Activated naive CD4-positive, alpha-beta T cell treated with anti-CD3 and anti-CD28 coated beads, Interleukin-2, amount 50 U/mL, for 24 hours (primary cell): ENCODE data around the gene MRPS7.

Experiments used
- H3K27ac Mint-ChIP-seq: one replicate; pipeline ENCODE4 v1.8.0; 2021; ENCODE audit warnings: mild to moderate bottlenecking, mixed read lengths
- H3K27me3 Mint-ChIP-seq: one replicate; pipeline ENCODE4 v1.8.0; 2021; ENCODE audit warnings: mixed read lengths
- H3K36me3 Mint-ChIP-seq: one replicate; pipeline ENCODE4 v1.8.0; 2021; ENCODE audit warnings: mixed read lengths
- H3K4me1 Mint-ChIP-seq: one replicate; pipeline ENCODE4 v1.8.0; 2021; ENCODE audit warnings: mixed read lengths
- H3K4me3 Mint-ChIP-seq: one replicate; pipeline ENCODE4 v1.8.0; 2021; ENCODE audit warnings: mild to moderate bottlenecking, mixed read lengths
- H3K9me3 Mint-ChIP-seq: one replicate; pipeline ENCODE4 v1.8.0; 2021; ENCODE audit warnings: mixed read lengths

MRPS7 gene

DNA sequence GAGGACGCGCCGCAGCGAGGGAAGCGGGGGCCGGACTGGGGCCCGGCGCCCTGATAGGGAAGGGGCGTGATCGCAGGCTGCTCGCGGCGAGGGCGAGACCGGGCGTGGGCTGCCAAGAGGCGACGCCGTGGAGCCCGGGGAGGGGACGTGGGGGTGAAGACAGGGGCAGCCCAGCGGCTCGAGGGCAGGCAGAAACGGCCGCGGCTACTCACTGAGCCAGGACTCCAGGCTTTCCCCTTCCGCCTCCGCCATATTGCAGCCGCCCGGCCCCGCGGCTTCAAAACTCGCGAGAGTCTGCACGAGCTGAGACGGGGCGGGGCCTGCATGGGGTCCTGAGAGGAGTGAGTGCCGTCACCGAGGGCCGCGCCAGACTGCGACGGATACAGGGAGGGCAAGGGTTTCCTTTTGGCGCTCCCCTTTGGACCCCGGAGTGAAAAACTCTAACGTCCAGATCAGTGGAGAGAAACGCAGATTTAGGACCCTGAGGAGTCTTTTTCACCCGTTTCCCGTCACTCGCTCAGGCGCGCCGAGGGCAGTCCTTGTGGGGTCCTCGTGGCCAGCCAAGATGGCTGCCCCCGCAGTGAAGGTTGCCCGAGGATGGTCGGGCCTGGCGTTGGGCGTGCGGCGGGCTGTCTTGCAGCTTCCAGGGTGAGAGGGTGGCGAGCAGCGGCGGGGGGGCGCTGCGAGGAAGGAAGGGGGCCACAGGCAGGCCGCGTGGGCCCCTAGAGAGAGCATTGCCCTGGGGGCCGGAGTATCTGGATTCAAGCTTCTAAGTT lies at the start of gene MRPS7, which contains the start of gene GGA3:
Gene MRPS7, plus strand, starts transcription at position 544 of the 776 bp plus-strand sequence. Its CDS starts 22 bp downstream, at position 566.
Gene GGA3, minus strand, starts transcription at position 271 of the 776 bp plus-strand sequence. Its CDS starts 19 bp downstream, at position 252.
- Mint-ChIP-seq H3K4me3 (peak within 1 kb of the TSS; percentile 100), H3K9me3 (no peaks in the 10 kb centered on the region), H3K4me1 (peaks cover 47% of the 10 kb centered on the region), H3K27ac (peak within 1 kb of the TSS; percentile 100), H3K36me3 (peaks cover 9% of the 10 kb centered on the region), H3K27me3 (no peaks in the 10 kb centered on the region)

DNA sequence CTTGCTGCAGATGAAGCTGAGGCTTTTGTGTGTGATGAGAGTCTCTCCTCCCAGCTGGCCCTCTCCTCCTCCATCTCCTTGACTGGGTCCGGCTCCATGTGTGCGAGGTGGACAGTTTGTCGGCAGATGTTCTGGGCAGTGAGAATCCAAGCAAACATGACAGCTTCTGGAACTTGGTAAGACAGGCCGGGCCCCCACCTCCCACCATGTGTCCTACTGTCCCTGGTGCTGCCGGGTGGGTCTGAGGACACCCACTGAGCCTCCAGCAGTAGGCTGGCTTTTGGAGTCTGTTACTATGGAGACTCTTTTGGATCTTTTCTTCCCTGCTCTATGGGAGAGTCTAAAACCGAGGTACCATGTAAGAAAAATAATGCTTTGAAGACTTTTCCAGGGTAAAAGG lies 43.5 kb upstream of the MRPS7 start:
- Mint-ChIP-seq H3K9me3 (no peaks in the 10 kb centered on the region), H3K27me3 (no peaks in the 10 kb centered on the region), H3K27ac (no peak overlapping the region), H3K4me3 (no peak overlapping the region), H3K4me1 (no peaks in the 10 kb centered on the region), H3K36me3 (peaks cover 14% of the 10 kb centered on the region)

DNA sequence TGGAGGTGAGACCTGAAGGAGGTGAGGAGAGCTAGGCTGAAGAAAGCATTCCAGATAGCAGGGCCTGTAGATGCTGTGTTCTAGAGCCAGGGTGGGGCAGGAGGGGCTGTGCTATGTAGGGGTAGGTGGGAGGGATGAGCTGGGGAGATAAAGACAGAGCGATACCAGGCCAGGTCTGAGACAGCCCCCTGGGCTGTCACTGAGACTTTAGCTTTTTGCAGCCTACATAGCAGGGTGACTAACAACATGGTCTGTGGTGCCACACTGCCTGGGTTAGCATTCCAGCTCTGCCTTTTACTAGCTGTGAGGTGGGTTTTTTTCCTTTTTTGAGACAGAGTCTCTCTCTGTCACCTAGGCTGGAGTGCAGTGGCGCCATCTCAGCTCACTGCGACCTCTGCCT lies 41.9 kb upstream of the MRPS7 start:
- Mint-ChIP-seq H3K27me3 (no peaks in the 10 kb centered on the region), H3K4me3 (no peak overlapping the region), H3K36me3 (peaks cover 14% of the 10 kb centered on the region), H3K27ac (peak overlapping the region; percentile 51), H3K4me1 (no peaks in the 10 kb centered on the region), H3K9me3 (no peaks in the 10 kb centered on the region)

DNA sequence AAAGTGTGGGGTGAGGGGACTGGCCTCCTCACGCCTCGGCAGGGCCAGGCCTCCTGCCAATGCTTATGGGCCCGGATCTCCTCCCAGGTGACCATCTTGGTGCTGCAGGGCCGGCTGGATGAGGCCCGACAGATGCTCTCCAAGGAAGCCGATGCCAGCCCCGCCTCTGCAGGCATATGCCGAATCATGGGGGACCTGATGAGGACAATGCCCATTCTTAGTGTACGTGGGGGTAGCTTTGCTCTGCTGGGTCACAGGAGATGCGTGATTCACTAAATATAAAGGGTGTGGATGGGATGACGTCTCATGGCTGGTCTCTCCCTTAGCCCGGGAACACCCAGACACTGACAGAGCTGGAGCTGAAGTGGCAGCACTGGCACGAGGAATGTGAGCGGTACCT lies 36.7 kb upstream of the MRPS7 start:
- Mint-ChIP-seq H3K27ac (no peak overlapping the region), H3K9me3 (no peaks in the 10 kb centered on the region), H3K27me3 (no peaks in the 10 kb centered on the region), H3K4me3 (no peak overlapping the region), H3K4me1 (no peaks in the 10 kb centered on the region), H3K36me3 (peaks cover 9% of the 10 kb centered on the region)

DNA sequence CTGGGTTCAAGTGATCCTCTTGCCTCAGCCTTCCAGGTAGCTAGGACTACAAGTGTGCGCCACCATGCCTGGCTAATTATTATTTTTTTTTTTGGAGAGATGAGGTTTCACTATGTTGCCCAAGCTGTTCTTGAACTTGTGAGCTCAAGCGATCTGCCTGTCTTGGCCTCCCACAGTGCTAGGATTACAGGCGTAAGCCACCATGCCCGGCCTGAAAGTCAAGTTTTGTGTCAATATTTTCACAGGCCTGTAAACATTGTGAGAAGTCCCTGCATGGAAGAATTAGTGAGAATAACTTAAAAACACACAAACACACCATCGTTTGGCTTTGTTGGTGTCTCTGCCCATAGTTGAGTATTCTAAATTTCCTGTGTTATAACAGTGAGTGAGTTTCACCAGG lies 34.0 kb upstream of the MRPS7 start:
- Mint-ChIP-seq H3K27ac (no peak overlapping the region), H3K4me3 (no peak overlapping the region), H3K27me3 (no peaks in the 10 kb centered on the region), H3K36me3 (peaks cover 10% of the 10 kb centered on the region), H3K9me3 (no peaks in the 10 kb centered on the region), H3K4me1 (no peaks in the 10 kb centered on the region)

DNA sequence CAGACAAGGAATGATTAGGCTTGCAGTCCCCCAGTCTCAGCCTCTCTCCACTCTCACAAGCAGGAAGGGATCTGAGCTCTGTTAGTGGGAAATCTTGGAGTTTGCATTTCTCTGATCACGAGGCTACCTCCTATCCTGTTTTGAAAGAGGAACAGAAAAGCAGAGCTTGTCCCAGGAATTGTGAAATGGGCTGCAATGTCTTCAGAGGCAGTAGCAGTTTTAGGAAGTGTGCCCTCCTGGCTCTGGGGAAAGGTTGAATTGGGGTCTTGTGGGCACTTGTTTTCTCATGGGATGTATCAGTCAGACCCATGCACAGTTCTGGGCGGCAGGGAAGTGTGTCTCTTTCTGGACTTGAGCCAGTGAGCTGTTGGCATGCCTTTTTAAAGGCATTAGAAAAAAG lies 33.4 kb upstream of the MRPS7 start:
- H3K4me1 Mint-ChIP-seq: no peaks in the 10 kb centered on the region
- peaks cover 10% of the 10 kb centered on the region for H3K36me3 Mint-ChIP-seq
- no peak overlapping the region for H3K27ac Mint-ChIP-seq
- H3K9me3 Mint-ChIP-seq: no peaks in the 10 kb centered on the region
- H3K4me3 Mint-ChIP-seq: no peak overlapping the region
- H3K27me3 Mint-ChIP-seq: no peaks in the 10 kb centered on the region

DNA sequence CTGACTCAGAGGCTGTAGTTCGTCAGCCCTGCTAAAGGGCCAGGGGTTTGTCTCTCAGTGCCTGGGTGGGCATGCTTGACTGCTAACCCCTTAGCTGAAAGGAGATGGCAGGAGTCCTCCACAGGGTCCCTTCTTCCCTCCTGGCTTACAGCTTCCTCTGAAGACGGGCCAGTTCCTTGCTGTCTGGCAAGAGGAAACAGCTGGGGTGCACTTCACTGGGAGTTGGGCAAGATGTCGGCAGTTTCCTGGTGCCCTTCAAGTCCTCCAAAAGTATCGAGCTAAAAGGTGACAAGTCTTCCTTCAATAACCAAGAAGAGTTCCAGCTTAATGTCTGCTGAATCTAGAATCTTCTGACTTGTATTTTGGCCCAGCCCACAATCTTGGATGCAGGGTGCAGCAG lies 32.8 kb upstream of the MRPS7 start:
- peaks cover 10% of the 10 kb centered on the region for H3K36me3 Mint-ChIP-seq

DNA sequence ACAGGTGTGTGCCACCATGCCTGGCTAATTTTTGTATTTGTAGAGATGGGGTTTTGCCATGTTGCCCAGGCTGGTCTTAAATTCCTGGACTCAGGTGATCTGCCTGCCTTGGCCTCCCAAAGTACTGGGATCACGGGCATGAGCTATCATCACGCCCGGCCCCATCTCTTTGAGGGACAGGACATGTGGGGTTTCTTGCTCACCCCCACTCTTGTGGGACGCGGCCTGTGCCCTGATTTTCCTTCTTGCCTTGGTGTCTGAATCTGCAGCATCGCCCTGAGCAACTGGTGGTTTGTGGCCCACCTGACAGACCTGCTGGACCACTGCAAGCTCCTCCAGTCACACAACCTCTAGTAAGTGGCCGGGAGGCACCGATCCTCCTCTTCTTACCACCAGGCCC lies 30.6 kb upstream of the MRPS7 start:
- no peaks in the 10 kb centered on the region for H3K9me3 Mint-ChIP-seq
- peaks cover 6% of the 10 kb centered on the region for H3K36me3 Mint-ChIP-seq
- no peak overlapping the region for H3K4me3 Mint-ChIP-seq
- H3K27ac Mint-ChIP-seq: peak overlapping the region; percentile 23
- H3K27me3 Mint-ChIP-seq: no peaks in the 10 kb centered on the region
- H3K4me1 Mint-ChIP-seq: no peaks in the 10 kb centered on the region

More for the DNA sequence above, 32.8 kb upstream of the MRPS7 start:
- no peak overlapping the region for H3K27ac Mint-ChIP-seq
- no peak overlapping the region for H3K4me3 Mint-ChIP-seq
- H3K4me1 Mint-ChIP-seq: no peaks in the 10 kb centered on the region
- no peaks in the 10 kb centered on the region for H3K27me3 Mint-ChIP-seq
- H3K9me3 Mint-ChIP-seq: no peaks in the 10 kb centered on the region

DNA sequence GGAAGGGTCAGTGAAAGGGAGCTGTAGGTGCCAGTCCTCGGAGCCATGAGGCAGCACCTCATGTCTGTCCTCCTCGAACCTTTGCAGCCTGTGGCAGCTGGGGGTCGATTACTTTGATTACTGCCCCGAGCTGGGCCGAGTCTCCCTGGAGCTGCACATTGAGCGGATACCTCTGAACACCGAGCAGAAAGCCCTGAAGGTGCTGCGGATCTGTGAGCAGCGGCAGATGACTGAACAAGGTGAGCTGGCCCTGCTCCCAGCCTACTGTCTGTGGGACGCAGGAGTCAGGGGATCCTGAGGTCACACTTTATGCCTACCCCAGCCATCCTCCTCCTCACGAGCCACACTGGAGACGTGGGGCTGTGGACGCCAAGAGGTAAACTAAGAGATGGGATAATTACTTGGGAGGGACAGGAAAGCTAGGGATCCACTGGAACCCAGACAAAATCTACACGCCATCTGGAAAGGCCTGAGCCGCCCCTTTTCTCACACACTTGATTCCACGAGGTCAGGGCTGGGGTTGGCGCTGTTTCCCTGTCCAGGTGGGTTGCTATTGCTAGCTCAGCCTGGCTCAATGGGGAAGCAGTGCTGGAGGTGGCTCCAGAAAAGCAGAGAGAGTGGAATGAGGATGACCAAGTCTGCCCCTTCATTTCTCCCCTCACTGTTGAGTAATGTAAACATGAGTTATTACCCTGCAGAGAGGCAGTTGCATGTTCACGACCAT lies 29.8 kb upstream of the MRPS7 start:
- H3K4me3 Mint-ChIP-seq: no peak overlapping the region
- no peaks in the 10 kb centered on the region for H3K27me3 Mint-ChIP-seq
- no peaks in the 10 kb centered on the region for H3K4me1 Mint-ChIP-seq
- H3K27ac Mint-ChIP-seq: no peak overlapping the region
- peaks cover 6% of the 10 kb centered on the region for H3K36me3 Mint-ChIP-seq
- no peaks in the 10 kb centered on the region for H3K9me3 Mint-ChIP-seq

DNA sequence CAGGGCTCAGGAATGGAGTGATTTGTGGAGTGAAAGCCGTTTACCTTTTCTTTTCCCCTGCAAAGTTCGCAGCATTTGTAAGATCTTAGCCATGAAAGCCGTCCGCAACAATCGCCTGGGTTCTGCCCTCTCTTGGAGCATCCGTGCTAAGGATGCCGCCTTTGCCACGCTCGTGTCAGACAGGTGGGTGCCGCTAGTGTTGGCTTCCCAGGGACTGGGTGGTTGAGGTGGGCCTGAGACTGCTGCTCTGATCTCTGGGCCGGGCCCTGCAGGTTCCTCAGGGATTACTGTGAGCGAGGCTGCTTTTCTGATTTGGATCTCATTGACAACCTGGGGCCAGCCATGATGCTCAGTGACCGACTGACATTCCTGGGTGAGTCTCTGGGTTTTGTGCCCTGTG lies 28.9 kb upstream of the MRPS7 start:
- H3K27me3 Mint-ChIP-seq: no peaks in the 10 kb centered on the region
- peaks cover 6% of the 10 kb centered on the region for H3K36me3 Mint-ChIP-seq
- no peaks in the 10 kb centered on the region for H3K9me3 Mint-ChIP-seq
- H3K4me3 Mint-ChIP-seq: no peak overlapping the region
- H3K27ac Mint-ChIP-seq: no peak overlapping the region
- H3K4me1 Mint-ChIP-seq: no peaks in the 10 kb centered on the region

DNA sequence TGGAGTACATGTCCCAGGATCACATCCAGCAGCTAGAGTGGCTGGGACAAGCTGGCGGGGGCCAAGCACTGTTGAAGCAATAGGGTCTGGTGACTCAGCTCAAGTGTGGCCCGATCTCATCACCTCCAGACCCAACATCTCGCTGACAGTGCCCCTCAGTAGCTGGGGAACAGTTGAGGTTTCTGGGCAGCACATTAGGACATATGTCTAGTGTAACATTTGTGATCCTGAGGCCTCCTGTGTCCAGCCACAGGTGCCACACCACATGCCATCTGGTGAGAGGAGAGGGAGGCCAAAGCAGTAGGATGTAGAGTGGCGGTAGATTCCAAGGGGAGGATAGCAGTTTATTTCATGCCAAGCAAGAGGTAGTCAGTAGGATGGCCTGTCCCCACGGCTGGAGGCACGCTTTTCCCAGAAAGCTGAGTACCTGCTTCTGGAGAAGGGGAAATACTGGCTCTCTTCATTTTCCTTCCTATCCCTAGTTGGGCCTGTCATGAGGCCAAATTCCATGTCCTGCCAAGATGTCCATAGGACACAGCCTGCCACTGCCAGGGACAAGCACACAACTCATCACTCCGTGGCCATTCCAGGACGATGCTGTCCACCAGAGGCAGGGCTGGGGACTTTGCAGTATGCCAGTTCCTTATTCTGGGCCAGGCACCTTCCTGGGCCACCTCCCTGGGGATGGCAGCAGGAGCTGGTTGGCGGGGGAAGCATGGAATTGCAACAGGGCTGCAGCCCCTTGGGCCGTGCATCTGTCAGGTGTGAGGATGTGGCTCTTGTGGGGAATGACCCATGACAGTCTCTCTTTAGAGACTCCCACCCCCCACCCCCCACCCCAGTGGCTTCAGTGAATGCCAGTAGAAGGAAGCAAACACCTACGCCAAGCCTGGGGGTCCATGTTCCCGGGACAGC lies 24.3 kb upstream of the MRPS7 start:
- Mint-ChIP-seq H3K27ac (peak overlapping the region; percentile 30), H3K4me3 (no peak overlapping the region), H3K27me3 (no peaks in the 10 kb centered on the region), H3K4me1 (peaks cover 15% of the 10 kb centered on the region), H3K9me3 (no peaks in the 10 kb centered on the region), H3K36me3 (peaks cover 8% of the 10 kb centered on the region)

DNA sequence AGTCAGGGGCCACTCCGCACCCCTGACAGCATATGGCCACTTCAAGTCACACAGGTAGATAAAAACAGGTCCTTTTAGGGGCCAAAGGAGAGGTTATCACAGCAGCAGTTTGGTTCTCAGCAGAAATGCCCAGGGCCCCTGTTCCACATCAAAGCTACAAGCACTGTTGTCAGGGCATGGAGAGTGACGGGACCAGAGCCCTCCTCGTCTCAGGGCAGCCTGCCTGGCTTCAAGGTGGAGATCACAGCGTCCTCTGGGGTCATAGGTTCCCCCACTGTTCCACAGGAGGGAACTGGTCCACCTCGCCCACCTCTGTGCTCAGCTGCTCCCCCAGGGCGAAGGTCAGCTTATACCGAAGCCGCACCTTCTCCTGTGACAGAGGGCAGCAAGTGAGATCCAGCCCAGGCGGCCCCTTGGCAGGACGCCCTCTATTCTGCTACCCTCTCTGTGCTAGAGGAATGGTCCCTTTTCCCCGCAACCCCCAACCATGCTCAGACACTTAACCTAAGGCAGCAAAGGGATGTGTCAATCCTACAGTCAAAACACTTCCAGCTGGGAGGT lies 23.6 kb upstream of the MRPS7 start:
- no peak overlapping the region for H3K27ac Mint-ChIP-seq
- H3K36me3 Mint-ChIP-seq: peaks cover 8% of the 10 kb centered on the region
- H3K4me1 Mint-ChIP-seq: peaks cover 21% of the 10 kb centered on the region

DNA sequence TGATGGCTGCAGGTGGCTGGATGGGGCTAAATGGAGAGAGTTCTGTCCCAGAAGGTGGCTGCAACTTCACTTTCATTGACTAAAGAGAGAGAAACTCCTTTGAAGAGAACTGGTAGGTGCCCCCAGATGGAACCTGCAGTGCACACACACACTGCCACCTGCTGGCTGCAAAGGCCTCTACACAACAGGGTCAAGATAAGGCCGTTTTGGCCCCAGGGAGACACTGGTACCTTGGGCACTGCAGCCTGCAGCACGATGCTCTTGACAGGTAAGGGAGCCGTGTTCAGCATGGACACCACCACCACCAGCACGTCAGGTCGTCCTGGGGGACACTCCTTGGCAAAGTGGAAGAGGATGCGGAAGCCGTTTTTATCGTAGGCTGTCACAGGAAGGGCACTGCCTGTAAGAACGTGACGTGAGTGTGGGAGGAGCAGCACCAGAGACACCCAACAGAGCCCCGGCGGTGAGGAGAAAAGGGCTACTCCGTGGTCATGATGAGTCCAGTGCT lies 22.9 kb upstream of the MRPS7 start:
- peaks cover 26% of the 10 kb centered on the region for H3K4me1 Mint-ChIP-seq
- H3K4me3 Mint-ChIP-seq: peak overlapping the region; percentile 40
- no peaks in the 10 kb centered on the region for H3K9me3 Mint-ChIP-seq
- H3K36me3 Mint-ChIP-seq: peaks cover 8% of the 10 kb centered on the region
- no peaks in the 10 kb centered on the region for H3K27me3 Mint-ChIP-seq
- H3K27ac Mint-ChIP-seq: peak overlapping the region; percentile 48

More for the DNA sequence above, 23.6 kb upstream of the MRPS7 start:
- H3K9me3 Mint-ChIP-seq: no peaks in the 10 kb centered on the region
- no peaks in the 10 kb centered on the region for H3K27me3 Mint-ChIP-seq
- H3K4me3 Mint-ChIP-seq: no peak overlapping the region

DNA sequence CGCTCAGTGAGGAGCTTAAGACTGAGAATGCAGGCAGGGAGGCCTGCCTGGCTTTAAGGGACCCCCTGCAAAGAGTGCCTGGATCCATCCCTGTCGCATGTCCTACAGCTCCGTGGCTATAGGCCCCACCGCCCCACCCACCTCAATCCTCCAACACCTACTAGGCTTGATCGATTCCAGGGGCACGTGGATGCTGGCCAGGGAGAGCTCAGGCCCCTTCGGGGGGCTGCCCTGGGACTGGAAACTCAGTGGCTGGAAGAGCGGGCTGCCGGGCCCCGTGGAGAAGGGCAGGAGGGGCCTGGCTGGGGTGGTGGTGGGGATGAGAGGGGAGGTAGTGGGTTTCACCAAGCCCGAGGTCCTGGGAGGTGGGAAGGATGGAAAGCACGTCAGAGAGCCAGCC lies 22.5 kb upstream of the MRPS7 start:
- Mint-ChIP-seq H3K36me3 (peaks cover 8% of the 10 kb centered on the region), H3K27me3 (no peaks in the 10 kb centered on the region), H3K4me1 (peaks cover 26% of the 10 kb centered on the region), H3K4me3 (no peak overlapping the region), H3K9me3 (no peaks in the 10 kb centered on the region), H3K27ac (peak overlapping the region; percentile 48)

DNA sequence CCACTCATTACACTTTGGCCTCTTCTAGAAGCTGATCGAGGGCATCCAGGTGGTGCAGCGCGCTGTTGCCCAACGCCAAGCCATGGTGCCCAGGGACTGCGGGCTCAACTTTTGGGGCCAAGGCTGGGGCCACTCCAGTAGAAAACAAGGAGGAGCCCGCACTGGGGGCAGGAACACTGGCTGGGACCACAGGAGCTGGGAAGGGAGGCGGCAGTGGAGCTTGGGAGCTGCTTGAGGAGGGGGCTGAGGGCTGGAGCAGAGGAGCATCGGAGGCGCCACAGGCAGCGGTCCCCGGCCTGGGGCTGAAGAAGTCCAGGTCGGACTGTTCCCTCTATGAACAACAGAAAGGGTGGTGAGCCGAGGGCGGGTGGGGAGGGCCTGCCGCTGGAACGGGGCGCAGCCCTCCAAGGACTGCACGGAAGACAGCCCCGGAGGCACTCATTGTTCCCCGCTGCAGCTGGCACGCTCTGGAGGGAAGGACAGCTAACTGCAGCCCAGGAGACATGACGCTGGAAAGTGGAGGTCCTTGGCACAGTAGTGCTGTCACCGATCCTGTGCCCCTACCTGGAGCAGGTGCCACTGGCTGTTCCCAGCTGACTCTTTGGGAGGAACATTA lies 21.8 kb upstream of the MRPS7 start:
- Mint-ChIP-seq H3K36me3 (peaks cover 10% of the 10 kb centered on the region), H3K4me1 (peaks cover 31% of the 10 kb centered on the region), H3K27me3 (no peaks in the 10 kb centered on the region), H3K9me3 (no peaks in the 10 kb centered on the region), H3K4me3 (no peak overlapping the region), H3K27ac (no peak overlapping the region)
